T-helper 17 cell (primary cell): ENCODE results near the gene PTPRG. TPM values are rescaled to one million over a fixed set of nuclear protein-coding genes. Genes with fewer than 3 reads are reported as not detected.

Experiments
- ATAC-seq: fragments of 150-1000 bp; cut with Tn5 transposase; 2 replicates; pipeline ENCODE4 v1.10.0; 2021; ENCODE audit warnings: mild to moderate bottlenecking, moderate library complexity
- DNase-seq, 3 donors: peaks; one replicate each; pipeline versions ENCODE4 v3.0.0 to v3.0.0-alpha.2; 2020 to 2021
- H3K9me3 ChIP-seq: one replicate; pipeline ENCODE4 v1.7.0; 2013; ENCODE audit warnings: low read length, mild to moderate bottlenecking; ENCODE audit not compliant: control insufficient read depth, poor library complexity, severe bottlenecking
- H3K27ac Mint-ChIP-seq: one replicate; pipeline ENCODE4 v1.8.0; 2022; ENCODE audit warnings: mild to moderate bottlenecking, moderate library complexity, mixed read lengths
- H3K27me3 Mint-ChIP-seq: one replicate; pipeline ENCODE4 v1.8.0; 2022; ENCODE audit warnings: mixed read lengths
- H3K36me3 Mint-ChIP-seq: one replicate; pipeline ENCODE4 v1.8.0; 2022; ENCODE audit warnings: low read depth, mixed read lengths
- H3K4me1 Mint-ChIP-seq: one replicate; pipeline ENCODE4 v1.8.0; 2022; ENCODE audit warnings: mild to moderate bottlenecking, mixed read lengths
- H3K4me3 Mint-ChIP-seq: one replicate; pipeline ENCODE4 v1.8.0; 2022; ENCODE audit warnings: mild to moderate bottlenecking, moderate library complexity, mixed read lengths
- total RNA-seq, 4 donors: library from RNA in 2 of 4; stranded (reverse) in 2 of 4; gene quantifications; one replicate each; pipeline ENCODE4 v1.2.3 and lab custom pipeline; 2022 to 2026

The PTPRG gene
- total RNA-seq, 2 donors from 2014 or later: 0.02 TPM; not detected in 1

- Mint-ChIP-seq H3K4me3 (no peak overlapping the region), H3K27ac (no peak overlapping the region), H3K27me3 (peaks cover 26% of the 10 kb centered on the region), H3K4me1 (no peaks in the 10 kb centered on the region), H3K36me3 (no peaks in the 10 kb centered on the region)
- DNase-seq: no peak
- ATAC-seq: no peak
- H3K9me3 ChIP-seq: no peaks in the 10 kb centered on the region
These were observed 688.6 kb downstream of the PTPRG start for GRCh38 chr3:62249855-62250543.

DNA sequence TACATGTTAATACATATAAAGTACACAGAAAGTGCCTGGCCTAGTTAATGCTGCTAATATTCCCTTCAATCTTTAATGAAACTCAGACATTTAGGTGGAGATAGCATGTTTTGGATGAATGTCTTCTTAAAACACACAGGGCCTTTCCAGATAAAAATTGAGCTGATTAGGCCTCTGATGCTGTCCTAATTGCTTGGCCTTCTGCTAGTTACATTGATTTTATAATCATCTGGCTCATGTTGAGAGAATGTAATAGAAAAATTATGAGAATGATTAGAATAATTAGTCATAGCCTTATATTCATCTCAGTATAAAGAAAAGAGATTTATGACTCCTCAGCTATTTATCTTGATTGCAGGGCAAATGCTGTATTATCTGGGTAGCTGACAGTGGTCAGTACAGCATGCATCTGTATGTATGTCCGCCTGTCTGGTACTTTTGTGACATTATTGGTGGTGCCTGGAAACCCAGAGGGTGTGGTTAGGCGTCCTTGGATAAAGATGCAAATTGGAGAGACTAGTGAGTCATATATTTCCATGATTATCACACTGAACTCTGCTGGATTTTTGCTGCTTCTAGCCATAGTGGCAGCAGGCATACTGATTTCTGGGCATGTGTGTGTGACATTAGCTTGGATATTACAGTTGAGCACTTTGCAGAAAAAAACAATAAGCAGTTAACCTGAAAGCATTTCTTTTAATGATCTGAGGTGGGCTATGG, 691.2 kb downstream of the PTPRG start:
- ATAC-seq (no peak), DNase-seq (no peak)
- Mint-ChIP-seq H3K4me3 (no peak overlapping the region), H3K27ac (no peak overlapping the region), H3K4me1 (no peaks in the 10 kb centered on the region), H3K36me3 (no peaks in the 10 kb centered on the region), H3K27me3 (peaks cover 24% of the 10 kb centered on the region)
- H3K9me3 ChIP-seq: no peaks in the 10 kb centered on the region

- no peaks in the 10 kb centered on the region for H3K9me3 ChIP-seq
- Mint-ChIP-seq H3K4me1 (no peaks in the 10 kb centered on the region), H3K27me3 (peaks cover 17% of the 10 kb centered on the region), H3K4me3 (no peak overlapping the region), H3K36me3 (no peaks in the 10 kb centered on the region), H3K27ac (no peak overlapping the region)
- no peak for DNase-seq
- no peak for ATAC-seq
These were observed 692.6 kb downstream of the PTPRG start for GRCh38 chr3:62253971-62254370.

- DNase-seq: no peak
- no peaks in the 10 kb centered on the region for H3K9me3 ChIP-seq
- Mint-ChIP-seq H3K27me3 (peaks cover 13% of the 10 kb centered on the region), H3K4me1 (no peaks in the 10 kb centered on the region), H3K36me3 (no peaks in the 10 kb centered on the region), H3K4me3 (no peak overlapping the region), H3K27ac (no peak overlapping the region)
- no peak for ATAC-seq
These were observed 694.4 kb downstream of the PTPRG start for GRCh38 chr3:62255758-62256157.

DNA sequence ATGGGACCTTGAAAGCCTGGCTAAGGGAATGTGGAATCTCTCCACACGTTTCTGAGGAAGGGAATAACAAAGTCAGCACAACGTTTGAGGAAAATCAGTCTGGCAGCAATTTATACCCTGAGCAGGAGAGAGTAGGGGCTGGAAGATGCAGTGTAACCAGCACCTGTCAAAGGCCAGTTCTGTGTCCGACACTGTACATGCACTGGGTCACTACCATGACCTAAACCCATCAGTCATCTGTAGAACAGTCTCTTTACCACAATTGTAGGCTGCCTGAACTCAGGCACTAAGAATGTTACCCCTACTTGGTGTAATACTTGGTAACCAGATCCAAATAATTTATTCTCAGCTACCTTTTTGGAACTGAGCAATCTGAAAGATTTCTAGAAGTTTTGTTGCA, 698.6 kb downstream of the PTPRG start:
- no peaks in the 10 kb centered on the region for H3K4me1 Mint-ChIP-seq
- no peak overlapping the region for H3K4me3 Mint-ChIP-seq
- H3K27ac Mint-ChIP-seq: no peak overlapping the region

GRCh38 chr3:62260655-62261054, 699.3 kb downstream of the PTPRG start:
- H3K4me1 Mint-ChIP-seq: no peaks in the 10 kb centered on the region
- no peaks in the 10 kb centered on the region for H3K27me3 Mint-ChIP-seq
- DNase-seq (no peak), ATAC-seq (no peak)
- no peak overlapping the region for H3K4me3 Mint-ChIP-seq
- no peaks in the 10 kb centered on the region for H3K9me3 ChIP-seq
- H3K36me3 Mint-ChIP-seq: no peaks in the 10 kb centered on the region
- H3K27ac Mint-ChIP-seq: no peak overlapping the region

More for the DNA sequence above, 698.6 kb downstream of the PTPRG start:
- no peaks in the 10 kb centered on the region for H3K9me3 ChIP-seq
- DNase-seq (no peak), ATAC-seq (no peak)
- no peaks in the 10 kb centered on the region for H3K27me3 Mint-ChIP-seq
- no peaks in the 10 kb centered on the region for H3K36me3 Mint-ChIP-seq

DNA sequence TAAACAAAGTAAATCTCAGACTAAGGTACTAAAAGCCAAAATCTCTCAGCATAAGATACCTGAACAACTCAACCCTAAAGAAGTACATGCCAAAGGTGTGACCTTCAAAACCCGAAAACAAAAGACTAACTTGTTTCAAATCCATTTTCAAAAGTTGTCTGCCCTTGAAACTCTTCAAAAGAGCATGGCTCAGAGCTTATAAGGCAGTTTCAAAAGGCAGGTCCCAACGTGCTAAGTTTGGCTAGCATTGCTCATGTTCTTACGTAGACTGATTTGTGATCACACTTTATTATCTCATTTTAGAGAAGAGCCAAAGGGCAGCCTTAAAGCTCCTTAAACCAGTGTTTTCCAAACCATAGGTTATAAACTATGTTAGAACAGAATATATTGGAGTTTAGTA, 699.8 kb downstream of the PTPRG start:
- no peak for ATAC-seq
- Mint-ChIP-seq H3K27ac (no peak overlapping the region), H3K27me3 (no peaks in the 10 kb centered on the region), H3K36me3 (no peaks in the 10 kb centered on the region), H3K4me3 (no peak overlapping the region), H3K4me1 (no peaks in the 10 kb centered on the region)
- DNase-seq: no peak
- no peaks in the 10 kb centered on the region for H3K9me3 ChIP-seq

- DNase-seq: no peak
- no peak for ATAC-seq
- no peaks in the 10 kb centered on the region for H3K36me3 Mint-ChIP-seq
- no peaks in the 10 kb centered on the region for H3K4me1 Mint-ChIP-seq
- H3K27me3 Mint-ChIP-seq: no peaks in the 10 kb centered on the region
- H3K4me3 Mint-ChIP-seq: no peak overlapping the region
- H3K9me3 ChIP-seq: no peaks in the 10 kb centered on the region
- H3K27ac Mint-ChIP-seq: no peak overlapping the region
These were observed 700.4 kb downstream of the PTPRG start for GRCh38 chr3:62261736-62262135.

DNA sequence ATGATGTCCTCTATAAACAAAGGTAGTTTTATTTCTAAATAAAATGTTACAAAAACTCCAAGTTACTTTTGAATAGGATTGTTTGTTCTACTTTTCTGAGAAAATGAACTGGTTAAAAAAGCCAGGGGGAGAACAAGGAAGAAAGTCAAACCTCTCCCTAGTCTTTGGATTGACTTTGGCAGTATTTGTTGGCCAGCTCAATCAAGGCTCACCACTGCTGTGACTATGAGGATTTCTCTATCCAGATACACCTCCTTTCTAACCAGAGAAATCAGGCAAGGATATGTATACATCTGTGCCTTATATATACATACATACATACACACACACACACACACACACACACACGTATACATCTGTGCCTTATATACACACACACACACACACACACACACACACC, 704.2 kb downstream of the PTPRG start:
- no peaks in the 10 kb centered on the region for H3K9me3 ChIP-seq
- DNase-seq: no peak
- no peaks in the 10 kb centered on the region for H3K27me3 Mint-ChIP-seq
- no peak for ATAC-seq
- H3K4me1 Mint-ChIP-seq: no peaks in the 10 kb centered on the region
- no peaks in the 10 kb centered on the region for H3K36me3 Mint-ChIP-seq
- H3K4me3 Mint-ChIP-seq: no peak overlapping the region
- no peak overlapping the region for H3K27ac Mint-ChIP-seq

DNA sequence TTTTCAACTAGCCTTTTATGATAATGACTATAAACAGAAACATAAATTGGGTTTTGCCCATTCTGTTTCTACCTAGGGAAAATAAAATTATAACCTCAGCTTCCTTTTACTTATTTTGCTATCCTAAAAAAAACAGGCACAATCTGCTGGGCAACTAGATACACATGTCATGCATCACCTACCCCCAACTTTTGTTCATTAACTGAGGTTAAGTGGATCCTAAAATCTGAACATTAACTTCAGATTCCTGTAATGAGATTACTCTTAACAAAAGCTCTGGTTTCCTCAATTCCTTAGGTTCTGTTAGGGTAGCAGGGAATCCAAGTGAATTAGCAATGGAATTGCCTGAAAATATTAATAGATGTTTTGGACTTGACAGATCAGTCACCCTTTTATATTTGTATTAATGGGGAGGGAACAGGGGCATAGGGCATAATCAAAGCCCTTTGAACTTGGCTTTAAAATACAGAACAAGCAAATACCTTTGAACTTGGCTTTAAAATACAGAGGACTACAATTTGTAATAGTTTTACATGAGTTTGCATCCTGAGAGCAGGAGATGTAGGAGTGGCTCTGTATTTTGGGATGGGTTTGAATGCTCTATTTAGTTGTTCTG, 705.4 kb downstream of the PTPRG start:
- no peak overlapping the region for H3K27ac Mint-ChIP-seq
- H3K9me3 ChIP-seq: no peaks in the 10 kb centered on the region
- no peaks in the 10 kb centered on the region for H3K36me3 Mint-ChIP-seq
- ATAC-seq (no peak), DNase-seq (no peak)
- no peak overlapping the region for H3K4me3 Mint-ChIP-seq
- no peaks in the 10 kb centered on the region for H3K4me1 Mint-ChIP-seq
- no peaks in the 10 kb centered on the region for H3K27me3 Mint-ChIP-seq

DNA sequence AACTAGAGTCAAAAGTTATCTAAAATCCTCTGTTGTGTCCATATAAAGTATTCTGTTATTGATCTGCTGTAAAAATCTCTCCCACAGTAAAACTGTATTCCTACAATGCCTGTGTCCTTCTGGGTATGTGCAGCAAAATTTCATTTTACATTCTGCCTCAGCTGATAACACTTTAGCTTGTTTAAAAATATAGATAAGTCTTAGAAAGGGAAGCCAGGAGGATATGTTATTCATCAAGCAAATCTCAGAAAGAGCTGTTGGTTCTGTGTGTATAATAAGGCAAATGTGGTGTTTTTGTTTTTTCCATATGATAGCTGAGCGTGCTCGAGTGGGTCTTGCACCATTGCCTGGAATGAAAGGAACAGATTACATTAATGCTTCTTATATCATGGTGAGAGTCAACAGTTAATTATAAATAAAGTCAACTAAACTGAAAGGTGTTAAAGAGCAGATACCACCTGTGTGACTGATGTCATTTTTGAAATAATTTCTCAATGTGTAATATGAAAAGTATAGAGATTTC, 715.3 kb downstream of the PTPRG start:
- no peak overlapping the region for H3K4me3 Mint-ChIP-seq
- H3K4me1 Mint-ChIP-seq: no peaks in the 10 kb centered on the region
- H3K9me3 ChIP-seq: no peaks in the 10 kb centered on the region
- no peak overlapping the region for H3K27ac Mint-ChIP-seq
- no peaks in the 10 kb centered on the region for H3K36me3 Mint-ChIP-seq
- H3K27me3 Mint-ChIP-seq: peaks cover 7% of the 10 kb centered on the region
- ATAC-seq (no peak), DNase-seq (no peak)

- no peaks in the 10 kb centered on the region for H3K4me1 Mint-ChIP-seq
- no peaks in the 10 kb centered on the region for H3K9me3 ChIP-seq
- H3K36me3 Mint-ChIP-seq: no peaks in the 10 kb centered on the region
- DNase-seq (no peak), ATAC-seq (no peak)
- no peak overlapping the region for H3K27ac Mint-ChIP-seq
- H3K27me3 Mint-ChIP-seq: peaks cover 7% of the 10 kb centered on the region
- no peak overlapping the region for H3K4me3 Mint-ChIP-seq
These were observed 716.1 kb downstream of the PTPRG start for GRCh38 chr3:62277450-62277849.

GRCh38 chr3:62277986-62278385, 716.6 kb downstream of the PTPRG start:
- H3K27ac Mint-ChIP-seq: no peak overlapping the region
- peaks cover 7% of the 10 kb centered on the region for H3K27me3 Mint-ChIP-seq
- H3K36me3 Mint-ChIP-seq: no peaks in the 10 kb centered on the region
- DNase-seq (no peak), ATAC-seq (no peak)
- H3K9me3 ChIP-seq: no peaks in the 10 kb centered on the region
- no peak overlapping the region for H3K4me3 Mint-ChIP-seq
- H3K4me1 Mint-ChIP-seq: no peaks in the 10 kb centered on the region
